Umbilical cord (tissue), 2 donors: ENCODE results near the gene ARSB. TPM values are rescaled to one million over a fixed set of nuclear protein-coding genes. Genes with fewer than 3 reads are reported as not detected.
"Not testable (repeated sequence)": the region's sequence is repeated elsewhere in the genome, so short reads cannot be mapped to it uniquely, and the experiment has no call there.

Experiments
- DNase-seq: peaks from one replicate; pipeline ENCODE4 v3.0.0-alpha.2; 2015; ENCODE audit warnings: low spot score
- total RNA-seq: library from RNA; depleted of rRNA; stranded (reverse); fragments of >200 nt; gene quantifications from one replicate; pipeline ENCODE4 v1.2.3, GENCODE V29; 2014; ENCODE audit warnings: low replicate concordance; ENCODE audit not compliant: insufficient read depth

The ARSB gene
- total RNA-seq, 1 donor from 2014 or later: 24.6 TPM

DNA sequence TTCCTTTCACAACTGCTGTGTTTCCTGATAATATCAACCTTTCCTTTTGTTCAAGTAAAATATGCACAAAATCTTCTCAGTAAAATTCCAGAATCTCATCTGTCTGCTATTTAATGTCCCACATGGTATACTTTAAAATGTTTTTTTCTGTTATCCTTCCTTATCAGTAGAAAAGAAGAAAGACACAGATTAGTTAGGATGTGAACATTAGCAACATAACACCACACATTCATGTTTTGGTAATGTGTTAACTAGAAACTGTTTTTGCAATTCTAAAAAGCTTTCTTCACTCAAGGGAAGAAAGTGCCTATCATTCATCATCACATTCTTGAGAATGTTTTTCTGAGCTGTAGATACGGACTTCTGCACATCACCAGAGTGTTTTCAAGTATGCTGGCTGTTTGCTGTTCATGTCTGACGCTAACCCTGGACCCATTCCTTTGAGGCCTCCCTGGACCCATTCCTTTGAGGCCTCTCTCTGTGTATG lies 10.5 kb upstream of the ARSB start:
- DNase-seq: no peak

DNA sequence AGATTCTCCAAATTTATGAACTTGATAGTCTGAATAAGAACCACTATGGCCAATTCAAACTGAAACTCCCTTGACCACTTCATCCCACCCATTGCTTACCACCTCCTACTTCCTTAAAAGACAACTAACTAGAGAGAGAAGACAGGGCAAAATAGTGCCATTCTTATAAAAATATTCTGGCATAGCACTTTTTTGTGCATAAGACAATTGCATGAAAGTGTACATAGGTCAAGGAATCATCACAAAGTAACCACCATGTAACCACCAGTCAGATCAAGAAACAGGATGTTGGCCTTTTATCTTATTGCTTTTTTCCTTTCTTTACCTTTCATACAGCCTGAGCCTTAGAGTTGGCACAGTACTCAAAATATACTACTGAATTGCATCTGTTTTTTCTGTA lies 8.1 kb upstream of the ARSB start:
- no peak for DNase-seq

DNA sequence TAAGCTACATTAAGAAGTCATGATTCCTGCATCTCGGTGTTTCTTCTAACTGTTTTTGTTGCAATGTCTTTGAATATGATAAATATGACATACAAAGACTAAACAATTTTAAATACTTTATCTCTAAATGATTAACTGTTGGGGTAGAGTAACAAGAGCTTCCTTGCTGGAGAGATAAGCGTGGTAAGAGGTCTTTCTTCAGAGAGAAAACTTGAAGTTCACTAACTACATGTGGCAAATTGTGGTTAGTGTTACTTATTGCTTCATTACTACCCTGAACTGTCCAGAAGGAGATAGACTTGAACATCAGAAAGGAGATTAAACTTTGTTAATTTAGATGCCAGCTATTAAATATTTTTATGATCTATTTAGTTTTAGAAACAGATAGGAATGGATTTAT lies 7.0 kb upstream of the ARSB start:
- no peak for DNase-seq

DNA sequence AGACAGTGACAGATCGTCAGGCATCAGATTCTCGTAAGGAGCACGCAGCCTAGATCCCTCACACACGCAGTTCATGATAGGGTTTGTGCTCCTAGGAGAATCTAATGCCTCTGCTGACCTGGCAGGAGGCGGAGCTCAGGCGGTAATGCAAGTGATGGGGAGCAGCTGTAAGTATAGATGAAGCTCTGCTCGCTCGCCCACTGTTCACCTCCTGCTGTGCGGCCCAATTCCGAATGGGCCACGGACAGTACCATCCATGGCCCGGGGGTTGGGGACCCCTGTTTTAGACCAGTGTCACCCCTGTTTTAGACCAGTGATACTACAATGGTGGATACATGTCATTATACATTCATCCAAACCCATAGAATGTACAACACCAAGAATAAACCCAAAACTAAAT lies 4.0 kb upstream of the ARSB start:
- DNase-seq: no peak

DNA sequence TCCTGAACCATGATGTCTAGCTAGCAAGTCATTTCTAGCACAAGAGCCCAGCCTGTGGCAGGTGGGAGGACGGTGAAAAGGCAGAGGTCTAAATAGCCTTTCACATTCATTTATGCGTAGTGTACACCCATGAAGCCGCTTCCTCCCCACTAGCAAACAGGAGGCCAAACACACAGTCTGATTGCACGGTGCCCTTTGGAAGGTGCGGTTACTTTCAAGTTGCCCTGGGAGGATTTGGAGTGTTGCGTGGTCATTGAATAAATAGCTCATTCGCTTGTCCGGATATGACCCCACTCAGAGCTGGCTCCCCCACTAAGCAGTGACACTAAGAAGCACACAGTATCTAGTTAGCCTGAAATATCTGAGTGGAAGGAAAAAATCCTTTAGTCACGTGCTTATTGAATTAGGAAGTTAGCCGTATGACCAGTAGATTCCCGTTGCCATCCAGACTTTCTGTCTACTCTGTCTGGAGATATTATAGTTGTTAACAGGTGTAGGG lies 664 bp upstream of the ARSB start:
- DNase-seq: peak; percentile 35

DNA sequence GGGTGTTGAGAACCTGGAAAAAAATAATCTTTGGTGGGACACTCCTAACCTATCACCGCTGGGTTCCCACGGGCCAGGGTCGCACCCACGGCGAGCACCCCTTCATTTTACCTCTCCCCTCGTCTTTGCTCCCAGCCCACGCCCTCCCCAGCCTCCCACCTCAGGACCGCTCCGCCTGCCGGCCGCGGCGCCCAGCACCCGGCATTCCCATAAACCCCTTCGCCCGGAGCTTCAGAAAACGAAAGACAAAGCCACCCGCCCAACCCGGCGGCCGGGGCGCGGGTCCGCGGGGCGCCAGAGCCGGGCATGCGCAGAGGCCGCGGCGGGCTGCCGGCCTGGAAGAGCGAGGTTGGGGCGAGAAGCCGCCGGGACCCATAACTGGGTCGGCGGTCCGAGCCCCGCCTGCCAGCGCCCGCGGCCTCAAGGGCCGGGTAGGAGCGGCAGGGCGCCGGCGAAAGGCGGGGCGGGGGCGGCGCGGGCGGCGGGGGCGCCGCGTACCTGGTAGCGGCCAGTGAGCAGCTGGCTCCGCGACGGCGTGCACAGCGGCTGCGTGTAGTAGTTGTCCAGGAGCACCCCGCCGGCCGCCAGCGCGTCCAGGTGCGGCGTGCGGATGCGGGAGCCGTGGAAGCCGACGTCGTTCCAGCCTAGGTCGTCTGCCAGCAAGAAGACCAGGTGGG lies 533 bp downstream of the ARSB start:
- DNase-seq: peak; percentile 91

DNA sequence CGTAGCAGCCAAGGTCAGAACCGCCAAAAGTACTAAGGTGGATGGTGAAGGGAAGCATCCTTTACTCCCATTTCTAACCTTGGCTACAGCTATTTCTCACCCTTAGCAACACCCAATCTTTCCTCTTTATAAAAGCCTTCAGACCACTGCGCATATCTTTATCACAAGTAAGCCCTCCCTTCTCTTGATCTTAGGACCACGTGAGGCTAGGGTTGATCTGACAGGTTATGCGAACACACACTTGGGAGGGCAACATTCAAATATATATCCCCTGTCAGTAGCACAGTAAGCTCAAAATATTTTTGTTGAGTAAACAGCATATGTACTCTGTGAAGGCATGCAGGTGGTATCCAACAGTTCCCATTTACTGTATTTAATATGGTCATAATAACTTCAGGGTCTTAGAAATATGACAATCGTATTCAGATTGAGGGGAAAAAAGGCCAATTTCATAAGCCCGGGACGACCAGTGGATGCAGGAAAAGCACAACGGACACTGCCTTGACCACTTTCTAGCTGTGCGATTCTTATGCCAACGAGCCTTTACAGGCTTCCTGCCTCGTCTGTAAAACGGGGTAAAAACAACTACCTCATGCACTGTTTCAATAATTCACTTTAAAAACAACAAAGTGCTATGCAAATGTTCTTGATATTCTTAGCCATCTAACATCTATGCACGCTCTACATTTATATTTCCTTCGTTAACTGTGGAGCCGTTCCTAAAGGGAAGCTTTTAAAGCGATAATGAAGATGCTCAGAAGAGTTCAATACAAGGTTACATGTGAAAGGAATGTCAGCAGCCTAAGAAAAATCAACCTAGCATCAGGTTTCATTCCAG lies 1.3 kb downstream of the ARSB start:
- no peak for DNase-seq

DNA sequence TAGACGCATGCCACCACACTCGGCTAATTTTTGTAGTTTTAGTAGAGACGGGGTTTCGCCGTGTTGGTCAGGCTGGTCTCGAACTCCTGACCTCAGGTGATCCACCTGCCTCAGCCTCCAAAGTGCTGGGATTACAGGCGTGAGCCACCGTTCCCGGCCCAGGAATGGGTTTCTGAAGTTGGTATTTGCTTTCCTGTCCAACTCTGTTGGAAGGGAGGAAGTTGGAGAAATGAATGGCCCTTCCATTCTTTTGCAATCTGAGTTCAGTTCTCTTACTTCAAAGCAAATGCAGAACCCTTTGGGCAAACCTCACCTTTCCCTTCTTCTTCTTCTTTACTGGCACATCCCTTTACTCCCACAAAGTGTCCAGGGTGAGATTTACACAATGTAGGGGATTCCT lies 1.9 kb downstream of the ARSB start:
- not testable (repeated sequence) for DNase-seq

DNA sequence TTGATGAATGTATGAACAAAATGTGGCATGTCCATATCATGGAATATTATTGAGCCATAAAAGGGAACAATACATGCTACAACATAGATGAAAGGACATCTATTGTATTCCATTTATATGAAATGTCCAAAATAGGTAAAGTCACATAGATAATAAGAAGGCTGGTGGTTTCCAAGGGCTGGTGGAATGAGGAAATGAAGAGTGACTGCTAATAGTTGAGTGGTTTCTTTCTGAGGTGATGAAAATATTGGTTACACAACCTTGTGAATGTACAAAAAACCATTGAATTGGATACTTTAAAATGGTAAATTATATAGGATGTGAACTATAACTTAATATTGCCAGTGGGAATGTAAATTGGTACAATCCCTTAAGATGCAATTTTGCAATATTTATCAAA lies 5.2 kb downstream of the ARSB start:
- DNase-seq: no peak

DNA sequence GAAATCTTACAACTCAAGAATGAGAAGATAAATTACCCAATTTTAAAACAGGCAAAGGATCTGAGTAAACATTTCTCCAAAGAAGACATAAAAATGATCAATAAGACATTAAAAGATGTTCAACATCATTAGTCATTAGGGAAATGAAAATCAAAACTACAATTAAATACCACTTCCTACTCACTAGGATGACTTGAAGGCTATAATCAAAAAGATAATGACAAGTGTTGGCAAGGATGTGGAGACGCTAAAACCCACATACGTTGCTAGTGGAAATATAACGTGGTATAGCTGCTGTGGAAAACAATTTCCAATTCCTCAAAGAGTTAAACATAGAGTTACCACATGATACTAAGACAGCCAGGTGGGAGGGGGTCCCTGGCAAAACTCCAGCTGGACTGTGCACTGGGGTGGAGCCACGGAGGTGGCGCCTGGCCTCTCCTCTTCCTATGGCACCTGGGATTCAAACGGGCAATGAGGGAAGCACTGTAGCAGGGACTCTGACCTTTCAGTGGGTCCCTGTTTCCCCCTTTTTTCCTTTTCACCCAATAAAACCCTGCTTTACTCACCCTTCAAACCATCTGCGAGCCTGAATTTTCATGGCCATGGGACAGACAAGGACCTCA lies 5.9 kb downstream of the ARSB start:
- DNase-seq: no peak

DNA sequence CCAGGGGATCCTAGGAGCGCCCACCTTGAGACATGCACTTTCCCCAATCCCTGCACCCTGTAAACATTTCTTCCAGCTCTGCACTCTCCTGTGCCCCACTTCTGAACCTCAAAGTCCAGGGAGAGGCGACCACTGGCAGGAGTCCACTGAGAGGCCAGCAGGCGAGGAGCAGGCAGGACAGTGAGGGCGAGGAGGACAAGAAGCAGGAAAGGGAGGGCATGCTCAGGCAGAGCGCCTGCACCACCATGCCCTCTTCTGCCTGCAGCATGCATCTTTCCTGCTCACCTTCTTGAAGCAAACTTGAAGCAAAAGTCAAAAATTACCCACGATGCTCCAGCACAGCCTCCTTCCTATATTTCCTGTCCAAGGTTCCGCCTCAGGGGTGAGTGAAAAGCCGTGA lies 10.1 kb downstream of the ARSB start:
- no peak for DNase-seq

DNA sequence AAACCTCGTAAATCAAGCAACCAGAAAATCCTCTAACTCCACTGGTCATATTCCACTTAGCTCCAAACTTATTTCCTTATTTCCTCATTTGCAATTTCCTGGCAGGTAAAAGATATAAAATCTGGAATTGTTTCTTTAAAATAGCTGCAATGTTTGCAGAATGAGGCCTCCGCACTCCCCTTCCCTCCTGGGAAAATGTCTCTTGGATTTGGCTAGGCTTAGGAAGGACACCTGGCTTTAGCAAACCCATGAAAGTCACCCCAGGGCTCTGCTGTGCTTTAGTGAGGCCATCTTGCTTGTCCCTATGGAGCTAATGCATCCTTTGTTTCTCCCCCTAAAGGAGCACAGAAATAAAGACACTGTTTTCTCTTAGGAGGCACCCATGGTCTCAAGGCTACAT lies 10.5 kb downstream of the ARSB start:
- no peak for DNase-seq

DNA sequence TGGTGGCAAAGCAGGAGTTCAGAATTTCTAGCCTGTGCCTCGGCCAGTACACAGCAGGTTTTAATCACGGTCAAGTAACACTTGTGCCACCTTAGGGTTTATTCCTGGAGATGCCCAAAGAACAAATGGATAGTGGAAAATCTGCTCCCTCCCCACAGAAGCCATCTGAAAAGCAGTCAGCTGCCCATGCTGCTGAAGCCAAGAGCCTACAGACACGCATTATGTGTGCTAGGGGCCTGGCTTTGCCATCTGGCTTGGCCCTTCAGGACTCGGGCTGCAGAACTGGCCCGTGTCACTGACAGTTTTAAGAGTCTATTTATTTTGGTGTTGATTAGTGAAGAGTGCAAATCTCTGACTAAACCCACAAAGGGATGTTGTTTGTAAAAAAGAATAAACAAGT lies 11.1 kb downstream of the ARSB start:
- no peak for DNase-seq

DNA sequence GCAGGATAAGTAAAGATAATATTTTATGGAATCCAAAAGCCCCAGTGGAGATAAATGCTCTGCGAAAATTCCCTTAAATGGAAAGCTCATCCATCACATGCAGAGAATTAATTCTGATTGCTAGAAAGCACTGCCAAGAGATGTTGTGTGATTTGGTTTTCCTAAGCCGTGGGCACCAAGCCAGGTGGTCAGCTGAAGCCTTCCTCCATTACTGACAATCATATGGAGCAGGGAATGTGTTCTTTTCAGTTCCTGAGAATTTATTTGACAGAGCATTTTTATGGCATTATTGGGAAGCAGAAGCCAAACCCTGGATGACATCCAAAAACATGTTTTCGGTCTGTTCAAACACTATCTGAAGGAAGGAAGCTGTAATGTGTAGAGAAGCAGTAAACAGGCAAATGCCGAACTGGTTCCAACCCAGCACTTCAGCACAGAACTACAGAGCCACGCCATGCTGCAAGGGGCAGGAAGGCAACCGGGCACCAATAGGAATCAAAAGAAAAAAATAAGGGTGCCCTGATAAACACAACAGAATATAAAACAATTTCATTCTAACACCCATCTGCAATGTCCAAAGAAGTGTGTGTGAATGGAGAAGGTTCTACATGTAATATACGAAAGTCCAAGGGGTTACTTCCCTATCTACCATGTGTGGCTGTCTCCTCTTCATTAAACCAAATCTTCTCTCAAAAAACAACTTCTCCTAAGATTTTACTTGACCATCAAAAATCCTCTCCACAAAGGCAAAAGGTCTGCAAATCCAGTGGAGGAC lies 12.3 kb downstream of the ARSB start:
- peak; percentile 90 for DNase-seq

DNA sequence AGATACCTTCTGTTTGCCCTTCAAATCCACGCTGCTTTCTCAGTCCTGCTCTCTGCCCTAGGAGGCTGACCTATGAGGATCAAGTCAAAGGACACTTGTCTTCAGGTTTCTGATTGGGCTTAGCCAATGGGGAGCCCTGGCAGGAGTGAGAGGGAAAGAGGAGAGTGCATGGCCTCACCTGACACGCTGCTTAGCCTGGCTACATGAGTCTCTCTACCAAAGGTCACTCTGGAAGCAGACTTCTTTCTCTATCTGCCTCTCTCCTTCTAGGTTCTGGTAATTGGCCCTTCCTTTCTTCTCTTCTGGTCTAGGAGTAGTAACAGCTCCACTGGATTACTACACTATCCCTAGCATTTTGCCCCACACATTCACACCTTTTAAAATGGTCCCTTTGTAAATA lies 13.1 kb downstream of the ARSB start:
- no peak for DNase-seq

DNA sequence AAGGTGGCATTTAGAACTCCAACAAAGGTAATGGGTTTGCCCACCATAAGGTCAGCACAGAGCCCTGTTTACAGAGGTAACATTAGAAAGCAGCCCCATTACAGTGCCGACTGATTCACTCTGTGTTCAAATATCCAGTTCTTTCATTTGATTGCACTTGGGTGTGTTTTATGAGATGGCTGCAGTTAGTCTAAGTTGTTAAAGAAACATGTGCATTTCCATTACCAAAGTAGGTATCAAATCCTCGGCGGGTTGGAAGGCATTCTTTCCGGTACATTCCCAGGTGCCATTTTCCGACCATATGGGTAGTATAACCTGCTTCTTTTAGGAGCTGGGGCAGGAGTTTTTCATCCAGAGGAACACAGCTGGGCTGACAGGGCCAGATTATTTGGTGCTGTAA lies 16.3 kb downstream of the ARSB start:
- DNase-seq: no peak

DNA sequence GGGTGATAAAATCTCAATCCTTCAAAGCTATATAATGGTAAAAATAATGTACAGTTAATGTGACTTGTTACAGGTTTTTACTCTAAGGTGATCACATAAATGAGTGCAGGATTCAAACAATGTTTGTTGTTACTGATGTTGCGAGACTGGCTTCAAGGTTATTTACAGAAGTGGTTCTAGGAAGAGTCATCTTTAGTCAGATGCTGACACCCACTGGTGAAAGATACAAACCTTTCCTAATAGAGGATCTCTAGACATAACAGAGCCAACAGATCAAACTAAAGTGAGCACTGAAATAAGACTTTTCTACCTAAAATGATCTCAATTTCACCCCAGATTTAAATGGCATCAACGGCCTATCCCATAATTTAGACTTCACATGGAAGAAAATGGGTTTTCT lies 20.2 kb downstream of the ARSB start:
- DNase-seq: peak; percentile 81

DNA sequence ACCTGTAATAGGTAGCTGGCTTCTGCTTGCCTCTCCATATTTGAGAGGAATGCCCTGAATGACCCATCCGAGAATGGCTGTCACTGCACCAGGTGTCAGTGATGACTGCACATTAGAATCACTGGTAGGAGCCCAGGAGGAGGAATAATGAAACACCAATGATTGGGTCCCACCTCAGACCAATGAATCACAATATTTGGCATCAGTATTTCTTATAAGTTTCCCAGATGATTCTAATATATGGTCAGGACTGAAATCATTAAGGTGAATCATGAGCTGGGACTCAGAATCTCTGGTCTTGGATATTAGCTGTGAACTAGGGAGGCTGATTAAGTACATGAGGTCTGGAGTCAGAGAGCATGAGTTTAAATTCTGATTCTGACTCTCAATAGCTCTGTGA lies 23.4 kb downstream of the ARSB start:
- DNase-seq: no peak

DNA sequence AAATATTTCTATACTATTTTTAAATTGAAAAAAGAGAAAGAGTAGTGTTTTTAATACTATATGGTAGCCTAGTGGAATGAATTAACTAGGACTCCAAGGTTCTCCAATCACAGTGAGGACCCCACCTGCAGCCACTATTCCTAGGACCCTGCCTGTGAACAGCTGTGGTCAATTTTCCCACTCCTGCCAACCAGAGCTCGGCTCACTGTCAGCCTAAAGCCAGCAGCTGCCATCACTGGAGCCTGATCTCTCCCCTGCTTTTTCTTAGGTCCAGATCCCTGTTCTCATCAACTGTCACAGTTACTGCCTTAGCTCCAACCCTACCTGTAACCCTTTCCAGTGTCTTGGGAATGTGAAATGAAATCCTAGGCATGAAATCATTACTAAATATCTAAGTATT lies 25.3 kb downstream of the ARSB start:
- DNase-seq: no peak

DNA sequence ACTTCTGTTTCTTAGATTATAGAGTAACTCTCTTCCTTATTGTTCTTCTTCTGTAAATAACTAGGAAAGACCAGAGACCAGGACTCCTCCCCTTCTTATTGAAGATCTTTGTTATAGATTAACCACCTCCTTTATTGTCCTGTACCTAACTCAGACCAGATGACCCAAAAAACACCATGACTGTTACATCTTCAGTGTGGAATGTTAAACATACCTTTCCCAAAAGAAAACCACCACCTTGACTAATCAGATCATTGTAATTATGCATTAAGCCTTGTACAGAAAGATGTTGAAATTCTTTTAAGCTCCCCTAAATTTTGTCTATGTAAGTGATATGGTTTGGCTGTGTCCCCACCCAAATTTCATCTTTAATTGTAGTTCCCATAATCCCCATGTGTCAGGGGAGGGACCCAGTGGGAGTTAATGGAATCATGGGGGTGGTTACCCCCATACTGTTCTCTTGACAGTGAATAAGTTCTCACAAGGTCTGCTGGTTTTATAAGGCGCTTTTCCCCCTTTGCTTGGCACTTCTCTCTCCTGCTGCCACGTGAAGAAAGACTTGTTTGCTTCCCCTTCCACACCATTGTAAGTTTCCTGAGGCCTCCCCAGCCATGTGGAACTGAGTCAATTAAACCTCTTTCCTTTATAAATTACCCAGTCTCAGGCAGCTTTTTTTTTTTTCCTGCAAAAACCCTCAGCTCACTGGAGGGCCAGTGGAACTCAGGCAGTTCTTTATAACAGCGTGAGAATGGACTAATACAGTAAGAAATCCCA lies 26.3 kb downstream of the ARSB start:
- DNase-seq: no peak

DNA sequence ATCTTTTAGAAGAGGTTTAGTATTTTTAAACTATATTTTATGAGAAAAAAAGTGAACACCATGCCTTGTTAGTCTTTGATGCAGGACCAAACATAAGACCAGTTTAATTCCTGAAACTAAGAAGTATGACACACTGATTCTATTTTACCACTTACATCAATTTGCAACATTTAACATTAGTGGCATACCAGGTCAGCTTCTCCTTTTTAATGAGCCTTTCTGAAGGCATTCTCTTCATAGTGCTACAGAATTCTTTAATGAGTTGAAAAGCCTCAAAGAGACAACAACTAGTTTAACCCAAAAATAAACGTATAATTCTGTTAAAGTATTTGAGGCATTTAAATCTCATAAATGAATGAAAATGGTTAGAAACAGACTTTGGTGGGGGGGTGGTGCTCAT lies 28.2 kb downstream of the ARSB start:
- no peak for DNase-seq
